Measurements from ENCODE around the gene MKLN1.

GRCh38 chr7:131536361-131536849, 208.7 kb downstream of the MKLN1 start:
- TF ChIP-seq CTCF (IDR thresholded peaks at IDR 0.05) (peak in 1 of 7 experiments; percentile 1), POLR2A (IDR thresholded peaks at IDR 0.05) (peak in 2 of 3 donors; percentile 22 to 28)
